AG04449 (cell line): ENCODE measurements around the gene ZNF217.
"Not testable (repeated sequence)": the region's sequence is repeated elsewhere in the genome, so short reads cannot be mapped to it uniquely, and the experiment has no call there.

ENCODE experiments used
- CTCF ChIA-PET: fragments of 350-600 bp; formaldehyde crosslinking; extraction: SDS; loops from one replicate; lab custom pipeline; 2021; ENCODE audit warnings: antibody characterized with exemption; lab: Yijun Ruan, JAX
- POLR2A ChIA-PET: fragments of 400-600, 350-600 bp; formaldehyde crosslinking; extraction: SDS; loops from one replicate; lab custom pipeline; 2020; ENCODE audit warnings: antibody characterized with exemption, inconsistent platforms; lab: Yijun Ruan, JAX
- DNase-seq: peaks from one replicate; pipeline ENCODE4 v3.0.0-alpha.2; 2010; ENCODE audit warnings: low read depth, low spot score
- H3K4me3 ChIP-seq: 2 replicates; pipeline ENCODE4 v1.5.1; 2011; ENCODE audit warnings: low read depth, mild to moderate bottlenecking, control low read depth, low read length
- CTCF ChIP-seq: IDR thresholded peaks from one replicate; pipeline ENCODE4 v1.5.1; 2011; ENCODE audit warnings: mild to moderate bottlenecking, moderate library complexity, low read length, control low read depth, inconsistent platforms; ENCODE audit not compliant: insufficient read depth; ENCODE audit errors: missing control alignments

Gene ZNF217

GRCh38 chr20:53621482-53622246, 28.0 kb upstream of the ZNF217 start:
- no peak for TF ChIP-seq CTCF
- no peak overlapping the region for H3K4me3 ChIP-seq
- POLR2A ChIA-PET: interaction anchor here (1.0 to 1.1 kb wide), 2 partner anchors 9 to 117 kb away, joined by 3 read pairs; no protein-coding TSS in a partner anchor
- DNase-seq: no peak
- CTCF ChIA-PET: interaction anchor here (0.7 to 3.4 kb wide), 7 partner anchors 9 to 294 kb away, joined by 3 to 23 read pairs (median 4); no protein-coding TSS in a partner anchor

- CTCF ChIA-PET, DNase-seq, H3K4me3 ChIP-seq, POLR2A ChIA-PET: not testable (repeated sequence)
These were observed 24.9 kb upstream of the ZNF217 start for GRCh38 chr20:53618490-53619000.

- no peak for TF ChIP-seq CTCF
- CTCF ChIA-PET: interaction anchor here (0.6 kb wide), 2 partner anchors 10 to 22 kb away, joined by 3 read pairs; no protein-coding TSS in a partner anchor
- POLR2A ChIA-PET: no interaction called here
- H3K4me3 ChIP-seq: no peak overlapping the region
- no peak for DNase-seq
These were observed 24.3 kb upstream of the ZNF217 start for GRCh38 chr20:53617791-53618489.

GRCh38 chr20:53616489-53616888, 22.9 kb upstream of the ZNF217 start:
- POLR2A ChIA-PET, DNase-seq, H3K4me3 ChIP-seq: not testable (repeated sequence)
- CTCF ChIA-PET: interaction anchor here (0.6 to 0.7 kb wide), 2 partner anchors 102 to 308 kb away, joined by 3 read pairs; no protein-coding TSS in a partner anchor

GRCh38 chr20:53613748-53614147, 20.1 kb upstream of the ZNF217 start:
- DNase-seq: no peak
- ChIA-PET POLR2A (no interaction called here), CTCF (interaction anchor here (1.0 to 2.5 kb wide), 3 partner anchors 9 to 326 kb away, joined by 3 to 23 read pairs (median 4); no protein-coding TSS in a partner anchor)
- no peak overlapping the region for H3K4me3 ChIP-seq
- TF ChIP-seq CTCF: no peak

- CTCF ChIA-PET: interaction anchor here (1.3 to 2.5 kb wide), 2 partner anchors 10 to 326 kb away, joined by 3 to 23 read pairs; no protein-coding TSS in a partner anchor
- not testable (repeated sequence) for DNase-seq, H3K4me3 ChIP-seq
- POLR2A ChIA-PET: interaction anchor here (1.1 to 1.2 kb wide), 2 partner anchors 9 to 11 kb away, joined by 3 to 4 read pairs; no protein-coding TSS in a partner anchor
These were observed 18.6 kb upstream of the ZNF217 start for GRCh38 chr20:53612289-53612688.

- peak; percentile 98 for DNase-seq
- no peak overlapping the region for H3K4me3 ChIP-seq
- POLR2A ChIA-PET: interaction anchor here (1.1 to 1.2 kb wide), 2 partner anchors 10 to 12 kb away, joined by 3 to 4 read pairs; no protein-coding TSS in a partner anchor
- CTCF ChIA-PET: interaction anchor here (1.3 kb wide), 1 partner anchor 327 kb away, joined by 3 read pairs; no protein-coding TSS in a partner anchor
- no peak for TF ChIP-seq CTCF
These were observed 17.8 kb upstream of the ZNF217 start for GRCh38 chr20:53611449-53611894.
